ENCODE data around the gene CD300LG.

GRCh38 chr17:43848601-43849000, 1.6 kb downstream of the CD300LG start:
- TF ChIP-seq CTCF (IDR thresholded peaks at IDR 0.05; ENCODE audit: low read length), result no peak
- no peak for TF ChIP-seq EZH2 (optimal IDR thresholded peaks at IDR 0.05; ENCODE audit: low read depth, low read length)
- no peak for TF ChIP-seq EZH2phosphoT487 (IDR thresholded peaks at IDR 0.05; ENCODE audit: low read length)

Data from MM.1S (cell line).